Activated naive CD4-positive, alpha-beta T cell treated with anti-CD3 and anti-CD28 coated beads for 36 hours (primary cell): ENCODE measurements around the gene ADGRL3. TPM values are rescaled to one million over a fixed set of nuclear protein-coding genes. Genes with fewer than 3 reads are reported as not detected.

Experiments used
- CTCF ChIA-PET: fragments of 350-600 bp; sonication (Branson Sonifier 250); formaldehyde crosslinking; loops from one replicate; lab custom pipeline; 2021; ENCODE audit warnings: antibody characterized with exemption; lab: Charles Lee
- DNase-seq: peaks from one replicate; pipeline ENCODE4 v3.0.0-alpha.2; 2020
- H3K27ac Mint-ChIP-seq: one replicate; pipeline ENCODE4 v1.8.0; 2021; ENCODE audit warnings: mild to moderate bottlenecking, mixed read lengths
- H3K27me3 Mint-ChIP-seq: one replicate; pipeline ENCODE4 v1.8.0; 2021; ENCODE audit warnings: low read depth, mixed read lengths
- H3K36me3 Mint-ChIP-seq: one replicate; pipeline ENCODE4 v1.8.0; 2021; ENCODE audit warnings: low read depth, mixed read lengths
- H3K4me1 Mint-ChIP-seq: one replicate; pipeline ENCODE4 v1.8.0; 2021; ENCODE audit warnings: low read depth, mixed read lengths
- H3K4me3 Mint-ChIP-seq: one replicate; pipeline ENCODE4 v1.8.0; 2021; ENCODE audit warnings: mild to moderate bottlenecking, moderate library complexity, mixed read lengths
- H3K9me3 Mint-ChIP-seq: one replicate; pipeline ENCODE4 v1.8.0; 2021; ENCODE audit warnings: mixed read lengths
- intact Hi-C: fragments of 100-400 bp; cut with micrococcal nuclease; formaldehyde crosslinking; loops from one replicate; pipeline ENCODE4 v1.15.1; 2023
- total RNA-seq, 2 experiments: library from RNA; stranded (reverse); gene quantifications; one replicate each; pipeline ENCODE4 v1.2.3, GENCODE V29; 2021

Gene ADGRL3
- total RNA-seq, 2 experiments from 2014 or later = not detected

- no peaks in the 10 kb centered on the region for H3K36me3 Mint-ChIP-seq
- CTCF ChIA-PET = no interaction called here
- intact Hi-C loops = no loop called here
- no peak for DNase-seq
- H3K4me3 Mint-ChIP-seq = no peak overlapping the region
- no peaks in the 10 kb centered on the region for H3K4me1 Mint-ChIP-seq
- H3K27me3 Mint-ChIP-seq = no peaks in the 10 kb centered on the region
- H3K9me3 Mint-ChIP-seq = peaks cover 9% of the 10 kb centered on the region
- no peak overlapping the region for H3K27ac Mint-ChIP-seq
These were observed 471.5 kb downstream of the ADGRL3 start for GRCh38 chr4:61671599-61671998.

DNA sequence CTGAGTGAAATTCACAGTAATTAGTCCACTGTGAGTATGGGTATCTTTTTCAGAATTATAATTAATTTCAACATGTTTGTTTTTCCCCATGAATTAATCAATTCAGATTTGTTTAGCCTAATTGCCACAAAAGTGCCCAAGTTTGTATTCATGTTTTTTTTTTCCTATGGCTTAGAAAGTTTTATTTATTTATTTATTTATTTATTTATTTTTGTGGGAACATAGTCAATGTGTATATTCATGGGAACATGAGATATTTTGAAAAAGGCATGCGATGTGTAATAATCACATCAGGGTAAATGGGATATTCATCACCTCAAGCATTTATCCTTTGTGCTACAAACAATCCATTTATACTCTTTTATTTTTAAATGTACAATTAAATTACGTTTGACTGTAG lies 475.3 kb downstream of the ADGRL3 start:
- Mint-ChIP-seq H3K36me3 (no peaks in the 10 kb centered on the region), H3K4me3 (no peak overlapping the region), H3K27ac (no peak overlapping the region), H3K9me3 (peaks cover 9% of the 10 kb centered on the region), H3K4me1 (no peaks in the 10 kb centered on the region), H3K27me3 (no peaks in the 10 kb centered on the region)
- intact Hi-C loops = no loop called here
- CTCF ChIA-PET = no interaction called here
- DNase-seq = no peak

DNA sequence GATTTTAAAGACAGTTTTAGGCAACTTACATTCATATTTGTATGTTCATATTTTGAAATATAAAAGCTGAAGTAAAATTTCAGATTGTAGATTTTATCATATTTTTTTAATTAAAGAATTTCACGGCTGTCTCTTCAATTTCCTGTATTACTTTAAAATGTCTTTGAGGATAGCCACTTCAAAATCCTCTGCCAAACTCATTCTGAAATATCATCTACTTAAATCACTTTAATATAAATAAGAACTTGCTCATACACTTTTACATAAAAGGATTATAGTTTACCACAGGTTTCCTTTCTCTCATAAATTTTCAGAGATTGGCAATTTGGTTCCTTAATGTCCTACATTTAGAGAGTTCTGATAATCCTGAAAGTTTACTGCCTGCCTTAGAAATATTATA lies 478.2 kb downstream of the ADGRL3 start:
- Mint-ChIP-seq H3K4me3 (no peak overlapping the region), H3K27ac (no peak overlapping the region), H3K36me3 (no peaks in the 10 kb centered on the region), H3K4me1 (no peaks in the 10 kb centered on the region), H3K9me3 (peaks cover 2% of the 10 kb centered on the region), H3K27me3 (no peaks in the 10 kb centered on the region)
- no peak for DNase-seq
- CTCF ChIA-PET = no interaction called here
- intact Hi-C loops = no loop called here

- Mint-ChIP-seq H3K9me3 (peaks cover 1% of the 10 kb centered on the region), H3K36me3 (no peaks in the 10 kb centered on the region), H3K4me3 (no peak overlapping the region), H3K27me3 (no peaks in the 10 kb centered on the region), H3K4me1 (no peaks in the 10 kb centered on the region), H3K27ac (no peak overlapping the region)
- DNase-seq = no peak
- CTCF ChIA-PET = no interaction called here
- intact Hi-C loops = no loop called here
These were observed 493.4 kb downstream of the ADGRL3 start for GRCh38 chr4:61693520-61693919.

GRCh38 chr4:61714387-61714911 lies 514.3 kb downstream of the ADGRL3 start:
- CTCF ChIA-PET = no interaction called here
- H3K27ac Mint-ChIP-seq = no peak overlapping the region
- intact Hi-C loops = no loop called here
- no peaks in the 10 kb centered on the region for H3K36me3 Mint-ChIP-seq
- no peaks in the 10 kb centered on the region for H3K4me1 Mint-ChIP-seq
- no peak for DNase-seq
- no peak overlapping the region for H3K4me3 Mint-ChIP-seq
- H3K27me3 Mint-ChIP-seq = no peaks in the 10 kb centered on the region
- peaks cover 1% of the 10 kb centered on the region for H3K9me3 Mint-ChIP-seq

- no peak overlapping the region for H3K27ac Mint-ChIP-seq
- CTCF ChIA-PET = interaction anchor here (0.5 kb wide), 1 partner anchor 553 kb away, joined by 7 read pairs; no protein-coding TSS in a partner anchor
- no peak overlapping the region for H3K4me3 Mint-ChIP-seq
- no peaks in the 10 kb centered on the region for H3K4me1 Mint-ChIP-seq
- H3K9me3 Mint-ChIP-seq = peaks cover 1% of the 10 kb centered on the region
- H3K36me3 Mint-ChIP-seq = no peaks in the 10 kb centered on the region
- H3K27me3 Mint-ChIP-seq = no peaks in the 10 kb centered on the region
- no peak for DNase-seq
- intact Hi-C loops = no loop called here
These were observed 516.3 kb downstream of the ADGRL3 start for GRCh38 chr4:61716426-61716825.

DNA sequence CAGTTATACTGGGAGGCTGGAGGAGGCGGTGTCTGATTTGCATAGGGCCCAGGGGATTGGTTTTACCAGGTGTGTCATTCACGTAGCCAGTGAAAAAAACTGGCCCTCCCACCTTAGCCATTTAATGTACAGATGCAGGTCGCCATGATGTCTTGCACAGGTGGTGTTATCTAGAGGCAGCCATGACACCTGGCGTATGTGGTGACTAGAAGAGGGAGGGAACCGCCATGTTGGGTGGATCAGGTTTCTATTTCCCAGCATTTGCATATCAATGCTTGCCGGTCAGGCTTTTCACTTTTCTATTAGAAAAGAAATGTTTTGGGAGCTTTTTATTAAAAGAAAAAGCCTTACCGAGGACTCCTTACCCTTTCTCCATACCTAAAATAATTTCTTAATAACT lies 523.4 kb downstream of the ADGRL3 start:
- Mint-ChIP-seq H3K36me3 (no peaks in the 10 kb centered on the region), H3K4me1 (no peaks in the 10 kb centered on the region), H3K4me3 (no peak overlapping the region), H3K27ac (no peak overlapping the region), H3K27me3 (no peaks in the 10 kb centered on the region), H3K9me3 (no peaks in the 10 kb centered on the region)
- intact Hi-C loops = no loop called here
- CTCF ChIA-PET = no interaction called here
- DNase-seq = no peak

DNA sequence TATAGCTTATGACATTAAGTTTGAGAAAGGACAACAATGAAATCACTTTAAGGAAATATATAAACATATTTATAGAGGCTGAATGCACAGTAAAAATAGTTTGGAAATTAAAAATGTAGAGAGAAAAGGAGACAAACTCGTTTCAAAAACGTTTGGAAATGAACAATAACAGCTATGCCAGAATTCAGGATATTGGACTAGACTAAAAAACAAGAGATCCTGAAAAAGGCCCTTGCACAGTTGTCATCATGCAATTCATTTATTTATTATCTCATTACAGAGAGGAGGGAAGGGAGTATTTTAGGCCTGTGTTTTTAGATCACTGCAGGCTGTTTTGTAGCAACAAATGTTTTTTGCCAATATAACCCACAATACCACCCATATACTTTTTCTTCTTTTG lies 527.2 kb downstream of the ADGRL3 start:
- H3K27ac Mint-ChIP-seq = no peak overlapping the region
- no peak overlapping the region for H3K4me3 Mint-ChIP-seq
- intact Hi-C loops = no loop called here
- no peaks in the 10 kb centered on the region for H3K36me3 Mint-ChIP-seq
- no peak for DNase-seq
- H3K4me1 Mint-ChIP-seq = no peaks in the 10 kb centered on the region
- CTCF ChIA-PET = no interaction called here
- no peaks in the 10 kb centered on the region for H3K9me3 Mint-ChIP-seq
- no peaks in the 10 kb centered on the region for H3K27me3 Mint-ChIP-seq

- DNase-seq = no peak
- Mint-ChIP-seq H3K27me3 (no peaks in the 10 kb centered on the region), H3K27ac (no peak overlapping the region), H3K4me3 (no peak overlapping the region), H3K9me3 (no peaks in the 10 kb centered on the region), H3K4me1 (no peaks in the 10 kb centered on the region), H3K36me3 (no peaks in the 10 kb centered on the region)
- CTCF ChIA-PET = no interaction called here
- intact Hi-C loops = no loop called here
These were observed 534.3 kb downstream of the ADGRL3 start for GRCh38 chr4:61734409-61734808.

- peaks cover 3% of the 10 kb centered on the region for H3K9me3 Mint-ChIP-seq
- CTCF ChIA-PET = no interaction called here
- DNase-seq = no peak
- no peak overlapping the region for H3K4me3 Mint-ChIP-seq
- H3K27ac Mint-ChIP-seq = no peak overlapping the region
- H3K4me1 Mint-ChIP-seq = no peaks in the 10 kb centered on the region
- H3K27me3 Mint-ChIP-seq = no peaks in the 10 kb centered on the region
- no peaks in the 10 kb centered on the region for H3K36me3 Mint-ChIP-seq
- intact Hi-C loops = no loop called here
These were observed 539.8 kb downstream of the ADGRL3 start for GRCh38 chr4:61739887-61740286.

DNA sequence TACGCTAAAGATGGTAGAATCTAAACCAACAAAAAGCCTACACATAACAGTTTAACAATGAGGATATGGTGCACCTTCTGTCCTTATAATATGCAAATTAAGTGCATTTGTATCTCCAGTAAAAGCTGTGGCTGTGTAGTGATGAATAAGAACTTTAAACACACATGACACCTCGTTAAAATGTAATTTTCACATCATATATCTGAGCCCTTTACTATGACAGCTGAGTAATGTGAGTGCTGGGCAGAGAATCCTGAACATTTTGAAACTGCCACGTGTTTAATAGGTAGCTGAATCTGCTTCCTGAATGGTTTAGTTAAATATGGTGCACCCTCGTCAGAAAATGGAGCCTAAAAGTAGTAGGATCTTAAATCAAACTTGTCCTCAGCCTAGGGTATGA lies 540.8 kb downstream of the ADGRL3 start:
- CTCF ChIA-PET = no interaction called here
- Mint-ChIP-seq H3K36me3 (no peaks in the 10 kb centered on the region), H3K27me3 (no peaks in the 10 kb centered on the region), H3K4me1 (no peaks in the 10 kb centered on the region), H3K27ac (no peak overlapping the region), H3K9me3 (peaks cover 5% of the 10 kb centered on the region), H3K4me3 (no peak overlapping the region)
- no peak for DNase-seq
- intact Hi-C loops = no loop called here

GRCh38 chr4:61741327-61742096 lies 541.4 kb downstream of the ADGRL3 start:
- H3K36me3 Mint-ChIP-seq = no peaks in the 10 kb centered on the region
- H3K27ac Mint-ChIP-seq = no peak overlapping the region
- DNase-seq = no peak
- H3K4me3 Mint-ChIP-seq = no peak overlapping the region
- intact Hi-C loops = no loop called here
- H3K4me1 Mint-ChIP-seq = no peaks in the 10 kb centered on the region
- H3K9me3 Mint-ChIP-seq = peaks cover 10% of the 10 kb centered on the region
- CTCF ChIA-PET = no interaction called here
- H3K27me3 Mint-ChIP-seq = no peaks in the 10 kb centered on the region

DNA sequence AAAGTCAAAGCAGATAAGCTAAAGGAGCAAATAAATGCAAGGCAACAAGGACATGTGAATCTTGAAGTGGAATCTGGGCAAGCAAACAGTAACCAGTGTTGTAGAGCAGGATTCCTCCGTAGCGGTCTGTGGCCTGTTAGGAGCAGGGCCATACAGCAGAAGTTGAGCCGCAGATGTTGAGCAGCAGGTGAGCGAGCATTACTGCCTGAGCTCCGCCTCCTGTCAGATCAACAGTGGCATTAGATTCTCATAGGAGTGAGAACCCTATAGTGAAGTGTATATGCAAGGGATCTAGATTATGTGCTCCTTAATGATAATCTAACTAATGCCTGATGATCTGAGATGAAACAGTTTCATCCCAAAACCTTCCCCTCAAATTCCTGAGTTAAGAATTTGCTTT lies 550.7 kb downstream of the ADGRL3 start:
- H3K27ac Mint-ChIP-seq = no peak overlapping the region
- no peaks in the 10 kb centered on the region for H3K4me1 Mint-ChIP-seq
- DNase-seq = no peak
- H3K36me3 Mint-ChIP-seq = no peaks in the 10 kb centered on the region
- H3K9me3 Mint-ChIP-seq = peaks cover 21% of the 10 kb centered on the region
- intact Hi-C loops = no loop called here
- H3K27me3 Mint-ChIP-seq = no peaks in the 10 kb centered on the region
- CTCF ChIA-PET = no interaction called here
- no peak overlapping the region for H3K4me3 Mint-ChIP-seq
